BLaER1 treated with 17β-estradiol and CSF1 and Interleukin-3, amounts not matched to agents 10 nM and 100 nM (cell line): ENCODE measurements around the gene PARK7.
"Not testable (repeated sequence)": the region's sequence is repeated elsewhere in the genome, so short reads cannot be mapped to it uniquely, and the experiment has no call there.

ENCODE experiments used
- H3K27ac ChIP-seq, 11 experiments: shearing (Covaris generic); formaldehyde crosslinking; 2 replicates each; pipeline ENCODE4 v1.8.1; 2022
- H3K27me3 ChIP-seq, 11 experiments: shearing (Covaris generic); formaldehyde crosslinking; 2 replicates each; pipeline ENCODE4 v1.8.1; 2022
- H3K36me3 ChIP-seq, 11 experiments: shearing (Covaris generic); formaldehyde crosslinking; 2 replicates each; pipeline ENCODE4 v1.8.1; 2022
- H3K4me1 ChIP-seq, 10 experiments: shearing (Covaris generic); formaldehyde crosslinking; 2 replicates each; pipeline ENCODE4 v1.8.1; 2022
- H3K4me2 ChIP-seq, 11 experiments: shearing (Covaris generic); formaldehyde crosslinking; 2 replicates each; pipeline ENCODE4 v1.8.1; 2022
- H3K4me3 ChIP-seq, 10 experiments: shearing (Covaris generic); formaldehyde crosslinking; 2 replicates each; pipeline ENCODE4 v1.8.1; 2022
- H3K9ac ChIP-seq, 11 experiments: shearing (Covaris generic); formaldehyde crosslinking; 2 replicates each; pipeline ENCODE4 v1.8.1; 2022
- H3K9me3 ChIP-seq, 11 experiments: shearing (Covaris generic); formaldehyde crosslinking; replicated peaks in 1 of 11; 2 replicates each; pipeline ENCODE4 v1.8.1; 2022
- H4K20me1 ChIP-seq, 11 experiments: shearing (Covaris generic); formaldehyde crosslinking; 2 replicates each; pipeline ENCODE4 v1.8.1; 2022
- Cebpa-rat ChIP-seq, 11 experiments: shearing (Covaris generic); IDR thresholded peaks; 2 replicates each; pipeline ENCODE4 v1.8.1; 2022

The PARK7 gene

GRCh38 chr1:7956218-7957032, 5.1 kb upstream of the PARK7 start:
- Histone ChIP-seq H3K4me1 (peaks cover 12 to 20% (median 17%) of the 10 kb centered on the region in 10 experiments), H3K9ac (no peak overlapping the region), H4K20me1 (no peaks in the 10 kb centered on the region), H3K4me3 (no peak overlapping the region), H3K36me3 (no peaks in the 10 kb centered on the region), H3K27ac (no peak overlapping the region), H3K4me2 (no peak overlapping the region), H3K9me3 (peaks cover 10 to 21% (median 17%) of the 10 kb centered on the region in 11 experiments), H3K27me3 (peaks cover 22 to 33% (median 28%) of the 10 kb centered on the region in 11 experiments)
- TF ChIP-seq Cebpa-rat (IDR thresholded peaks at IDR 0.05) = no peak

GRCh38 chr1:7960165-7960564, 1.3 kb upstream of the PARK7 start:
- no peak for TF ChIP-seq Cebpa-rat (IDR thresholded peaks at IDR 0.05)
- Histone ChIP-seq H3K4me2 (peak overlapping the region; percentile 73 to 91 (median 79)), H3K27ac (peak overlapping the region in 1 of 11 experiments; percentile 82; a peak in 3 of 22 replicates), H3K4me1 (peaks cover 23 to 40% (median 33%) of the 10 kb centered on the region in 10 experiments), H3K27me3 (peaks cover 4 to 14% (median 9%) of the 10 kb centered on the region in 11 experiments; a peak in 20 of 22 replicates), H4K20me1 (peaks cover 0 to 12% (median under 1%) of the 10 kb centered on the region in 11 experiments; a peak in 9 of 22 replicates), H3K36me3 (peaks cover 22 to 25% (median 24%) of the 10 kb centered on the region in 11 experiments), H3K9ac (peak overlapping the region in 6 of 11 experiments; percentile 81 to 93 (median 91); a peak in 6 of 22 replicates), H3K4me3 (peak overlapping the region in 9 of 10 experiments; percentile 65 to 93 (median 82); a peak in 11 of 20 replicates), H3K9me3 (peaks cover 0 to 3% (median 0%) of the 10 kb centered on the region in 11 experiments; a peak in 1 of 22 replicates)

GRCh38 chr1:7960867-7961215, 670 bp upstream of the PARK7 start:
- Histone ChIP-seq H3K36me3 (peaks cover 29 to 32% (median 31%) of the 10 kb centered on the region in 11 experiments), H3K4me2 (peak overlapping the region; percentile 73 to 91 (median 79)), H3K9me3 (no peaks in the 10 kb centered on the region), H3K27me3 (peaks cover 0 to 7% (median 3%) of the 10 kb centered on the region in 11 experiments; a peak in 10 of 22 replicates), H4K20me1 (peaks cover 0 to 18% (median 8%) of the 10 kb centered on the region in 11 experiments; a peak in 13 of 22 replicates), H3K9ac (peak overlapping the region; percentile 81 to 93 (median 90)), H3K27ac (peak overlapping the region; percentile 61 to 90 (median 86); a peak in 21 of 22 replicates), H3K4me3 (peak overlapping the region; percentile 65 to 93 (median 83)), H3K4me1 (peaks cover 23 to 44% (median 34%) of the 10 kb centered on the region in 10 experiments)
- no peak for TF ChIP-seq Cebpa-rat (IDR thresholded peaks at IDR 0.05)

- TF ChIP-seq Cebpa-rat (IDR thresholded peaks at IDR 0.05) = no peak
- Histone ChIP-seq H3K4me1 (peaks cover 23 to 56% (median 43%) of the 10 kb centered on the region in 10 experiments), H3K27ac (peak overlapping the region; percentile 77 to 93 (median 89)), H3K9ac (peak overlapping the region; percentile 80 to 93 (median 90)), H3K27me3 (no peaks in the 10 kb centered on the region), H4K20me1 (peaks cover 3 to 29% (median 19%) of the 10 kb centered on the region in 11 experiments; a peak in 20 of 22 replicates), H3K4me2 (peak overlapping the region; percentile 66 to 93 (median 81)), H3K36me3 (peaks cover 40 to 43% (median 42%) of the 10 kb centered on the region in 11 experiments), H3K4me3 (peak overlapping the region; percentile 65 to 93 (median 83)), H3K9me3 (no peaks in the 10 kb centered on the region)
Measured at GRCh38 chr1:7962014-7962335, 464 bp downstream of the PARK7 start.

- TF ChIP-seq Cebpa-rat (IDR thresholded peaks at IDR 0.05) = no peak
- Histone ChIP-seq H3K9me3 (no peaks in the 10 kb centered on the region), H3K4me1 (peaks cover 24 to 64% (median 50%) of the 10 kb centered on the region in 10 experiments), H3K36me3 (peaks cover 48 to 52% (median 50%) of the 10 kb centered on the region in 11 experiments), H3K4me3 (peak overlapping the region; percentile 65 to 93 (median 83)), H3K27ac (peak overlapping the region in 9 of 11 experiments; percentile 82 to 93 (median 90); a peak in 16 of 22 replicates), H3K9ac (peak overlapping the region; percentile 80 to 93 (median 90)), H3K4me2 (peak overlapping the region; percentile 66 to 93 (median 81)), H4K20me1 (peaks cover 9 to 37% (median 27%) of the 10 kb centered on the region in 11 experiments; a peak in 21 of 22 replicates), H3K27me3 (no peaks in the 10 kb centered on the region)
Measured at GRCh38 chr1:7962636-7963377, 1.3 kb downstream of the PARK7 start.

GRCh38 chr1:7963378-7963730, 1.8 kb downstream of the PARK7 start:
- not testable (repeated sequence) for H3K27me3 ChIP-seq, H3K9me3 ChIP-seq, H3K27ac ChIP-seq
- peaks cover 54 to 57% (median 56%) of the 10 kb centered on the region in 11 experiments for H3K36me3 ChIP-seq
- H3K4me1 ChIP-seq = peaks cover 24 to 64% (median 50%) of the 10 kb centered on the region in 10 experiments
- peak overlapping the region in 4 of 11 experiments; percentile 5 to 93 (median 86); a peak in 1 of 22 replicates for H3K9ac ChIP-seq
- peak overlapping the region; percentile 66 to 93 (median 81); a peak in 21 of 22 replicates for H3K4me2 ChIP-seq
- peak overlapping the region in 1 of 10 experiments; percentile 93; a peak in 2 of 20 replicates for H3K4me3 ChIP-seq
- H4K20me1 ChIP-seq = peaks cover 12 to 43% (median 33%) of the 10 kb centered on the region in 11 experiments; a peak in 21 of 22 replicates

GRCh38 chr1:7963841-7964240, 2.3 kb downstream of the PARK7 start:
- peaks cover 24 to 64% (median 50%) of the 10 kb centered on the region in 10 experiments for H3K4me1 ChIP-seq
- H3K9ac ChIP-seq, H3K4me3 ChIP-seq, H3K27me3 ChIP-seq, H3K9me3 ChIP-seq, H3K27ac ChIP-seq: not testable (repeated sequence)
- H3K4me2 ChIP-seq = peak overlapping the region in 5 of 11 experiments; percentile 66 to 86 (median 81); a peak in 3 of 22 replicates
- peaks cover 59 to 62% (median 61%) of the 10 kb centered on the region in 11 experiments for H3K36me3 ChIP-seq
- peaks cover 15 to 48% (median 38%) of the 10 kb centered on the region in 11 experiments; a peak in 21 of 22 replicates for H4K20me1 ChIP-seq

GRCh38 chr1:7964476-7964875, 3.0 kb downstream of the PARK7 start:
- Histone ChIP-seq H3K4me3 (no peak overlapping the region), H4K20me1 (peaks cover 15 to 50% (median 43%) of the 10 kb centered on the region in 11 experiments; a peak in 21 of 22 replicates), H3K4me1 (peaks cover 24 to 64% (median 50%) of the 10 kb centered on the region in 10 experiments), H3K4me2 (peak overlapping the region in 6 of 11 experiments; percentile 2 to 86 (median 12); a peak in 9 of 22 replicates), H3K27me3 (no peaks in the 10 kb centered on the region), H3K9me3 (no peaks in the 10 kb centered on the region), H3K9ac (peak overlapping the region in 1 of 11 experiments; percentile 13; a peak in 2 of 22 replicates), H3K27ac (no peak overlapping the region), H3K36me3 (peaks cover 65 to 68% (median 67%) of the 10 kb centered on the region in 11 experiments)
- no peak for TF ChIP-seq Cebpa-rat (IDR thresholded peaks at IDR 0.05)
